ENCODE results near the gene MOSMO. TPM values are rescaled to one million over a fixed set of nuclear protein-coding genes. Genes with fewer than 3 reads are reported as not detected.

MOSMO gene
- total and polyA plus RNA-seq, 2 donors (not counting 1 experiment from before 2014, with no cell fraction given), result 13.0 to 20.2 TPM

- Mint-ChIP-seq H3K4me1 (peaks cover 12% of the 10 kb centered on the region), H3K27me3 (no peaks in the 10 kb centered on the region), H3K27ac (no peak overlapping the region), H3K4me3 (no peak overlapping the region), H3K9me3 (ENCODE audit: insufficient read depth) (no peaks in the 10 kb centered on the region)
- H4K20me1 ChIP-seq (ENCODE audit: control insufficient read depth, insufficient read depth, low read length, poor library complexity, severe bottlenecking), result no peaks in the 10 kb centered on the region
- TF ChIP-seq, protein P1, sequence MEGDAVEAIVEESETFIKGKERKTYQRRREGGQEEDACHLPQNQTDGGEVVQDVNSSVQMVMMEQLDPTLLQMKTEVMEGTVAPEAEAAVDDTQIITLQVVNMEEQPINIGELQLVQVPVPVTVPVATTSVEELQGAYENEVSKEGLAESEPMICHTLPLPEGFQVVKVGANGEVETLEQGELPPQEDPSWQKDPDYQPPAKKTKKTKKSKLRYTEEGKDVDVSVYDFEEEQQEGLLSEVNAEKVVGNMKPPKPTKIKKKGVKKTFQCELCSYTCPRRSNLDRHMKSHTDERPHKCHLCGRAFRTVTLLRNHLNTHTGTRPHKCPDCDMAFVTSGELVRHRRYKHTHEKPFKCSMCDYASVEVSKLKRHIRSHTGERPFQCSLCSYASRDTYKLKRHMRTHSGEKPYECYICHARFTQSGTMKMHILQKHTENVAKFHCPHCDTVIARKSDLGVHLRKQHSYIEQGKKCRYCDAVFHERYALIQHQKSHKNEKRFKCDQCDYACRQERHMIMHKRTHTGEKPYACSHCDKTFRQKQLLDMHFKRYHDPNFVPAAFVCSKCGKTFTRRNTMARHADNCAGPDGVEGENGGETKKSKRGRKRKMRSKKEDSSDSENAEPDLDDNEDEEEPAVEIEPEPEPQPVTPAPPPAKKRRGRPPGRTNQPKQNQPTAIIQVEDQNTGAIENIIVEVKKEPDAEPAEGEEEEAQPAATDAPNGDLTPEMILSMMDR (IDR thresholded peaks at IDR 0.05), result no peak
- no peak for TF ChIP-seq EZH2 (IDR thresholded peaks at IDR 0.05; ENCODE audit: borderline replicate concordance, insufficient read depth, low read depth, low read length, poor library complexity, severe bottlenecking)
- no peak overlapping the region for H3K27ac ChIP-seq (ENCODE audit: low read length in 2 of 2)
- H3K4me2 ChIP-seq (replicated peaks; ENCODE audit: low read depth, low read length, poor library complexity, severe bottlenecking), result no peak overlapping the region
- no peaks in the 10 kb centered on the region for H3K36me3 ChIP-seq (replicated peaks in 1 of 2; ENCODE audit: control extremely low read depth in 1 of 2, control insufficient read depth in 1 of 2, extremely low read depth in 1 of 2, insufficient read depth in 2 of 2, low read length in 1 of 2)
- H3K79me2 ChIP-seq (ENCODE audit: control insufficient read depth, insufficient read depth, low read length), result no peaks in the 10 kb centered on the region
- H3K9me3 ChIP-seq (ENCODE audit: control extremely low read depth in 1 of 3, control insufficient read depth in 2 of 3, insufficient read depth in 1 of 3, low read length in 2 of 3), result no peaks in the 10 kb centered on the region
- no peak overlapping the region for H2AFZ ChIP-seq (ENCODE audit: insufficient read depth, low read depth, low read length, poor library complexity, severe bottlenecking)
- no CpG with 5 or more reads among the region's 3 CpGs for WGBS (ENCODE audit: insufficient coverage)
- intact Hi-C loops (cut with micrococcal nuclease), result no loop called here
- H3K4me3 ChIP-seq (ENCODE audit: control extremely low read depth in 1 of 5, extremely low read depth in 1 of 5, insufficient read depth in 1 of 5, low read depth in 2 of 5, low read length in 4 of 5), result no peak overlapping the region
- ChIA-PET CTCF (interaction anchor here (1.2 kb wide), 1 partner anchor 11 kb away, joined by 3 read pairs; no protein-coding TSS in a partner anchor), POLR2A (no interaction called here)
- peaks cover 4 to 5% of the 10 kb centered on the region in 2 donors for H3K4me1 ChIP-seq (ENCODE audit: control insufficient read depth in 2 of 2, insufficient read depth in 2 of 2, low read length in 2 of 2)
- ATAC-seq (ENCODE audit: low read depth) (no peak), DNase-seq (no peak)
- no peaks in the 10 kb centered on the region for H3K27me3 ChIP-seq (replicated peaks in 1 of 4; ENCODE audit: control extremely low read depth in 1 of 4, control insufficient read depth in 3 of 4, insufficient read depth in 4 of 4, low read length in 3 of 4)
- H3K9ac ChIP-seq (ENCODE audit: low read length), result no peak overlapping the region
Observed at GRCh38 chr16:22120440-22120839, 112.5 kb downstream of the MOSMO start.

GRCh38 chr16:22122239-22122638 lies 114.3 kb downstream of the MOSMO start:
- Mint-ChIP-seq H3K4me1 (peaks cover 12% of the 10 kb centered on the region), H3K27ac (no peak overlapping the region), H3K27me3 (no peaks in the 10 kb centered on the region), H3K9me3 (ENCODE audit: insufficient read depth) (no peaks in the 10 kb centered on the region), H3K4me3 (no peak overlapping the region)
- ChIA-PET POLR2A (no interaction called here), CTCF (no interaction called here)
- Histone ChIP-seq H3K79me2 (ENCODE audit: control insufficient read depth, insufficient read depth, low read length) (no peaks in the 10 kb centered on the region), H3K9ac (ENCODE audit: low read length) (no peak overlapping the region), H3K9me3 (ENCODE audit: control extremely low read depth in 1 of 3, control insufficient read depth in 2 of 3, insufficient read depth in 1 of 3, low read length in 2 of 3) (no peaks in the 10 kb centered on the region), H4K20me1 (ENCODE audit: control insufficient read depth, insufficient read depth, low read length, poor library complexity, severe bottlenecking) (no peaks in the 10 kb centered on the region), H3K36me3 (replicated peaks in 1 of 2; ENCODE audit: control extremely low read depth in 1 of 2, control insufficient read depth in 1 of 2, extremely low read depth in 1 of 2, insufficient read depth in 2 of 2, low read length in 1 of 2) (no peaks in the 10 kb centered on the region), H3K4me3 (ENCODE audit: control extremely low read depth in 1 of 5, extremely low read depth in 1 of 5, insufficient read depth in 1 of 5, low read depth in 2 of 5, low read length in 4 of 5) (no peak overlapping the region), H3K27ac (ENCODE audit: low read length in 2 of 2) (no peak overlapping the region), H3K4me1 (ENCODE audit: control insufficient read depth in 2 of 2, insufficient read depth in 2 of 2, low read length in 2 of 2) (peaks cover 4 to 5% of the 10 kb centered on the region in 2 donors), H2AFZ (ENCODE audit: insufficient read depth, low read depth, low read length, poor library complexity, severe bottlenecking) (no peak overlapping the region), H3K27me3 (replicated peaks in 1 of 4; ENCODE audit: control extremely low read depth in 1 of 4, control insufficient read depth in 3 of 4, insufficient read depth in 4 of 4, low read length in 3 of 4) (no peaks in the 10 kb centered on the region), H3K4me2 (replicated peaks; ENCODE audit: low read depth, low read length, poor library complexity, severe bottlenecking) (no peak overlapping the region)
- ATAC-seq (ENCODE audit: low read depth), result no peak
- intact Hi-C loops (cut with micrococcal nuclease), result no loop called here
- DNase-seq, result no peak
- TF ChIP-seq, protein P1 (IDR thresholded peaks at IDR 0.05), result no peak
- TF ChIP-seq EZH2 (IDR thresholded peaks at IDR 0.05; ENCODE audit: borderline replicate concordance, insufficient read depth, low read depth, low read length, poor library complexity, severe bottlenecking), result no peak
